Measurements from ENCODE around the gene TSHZ2.

TSHZ2 gene

DNA sequence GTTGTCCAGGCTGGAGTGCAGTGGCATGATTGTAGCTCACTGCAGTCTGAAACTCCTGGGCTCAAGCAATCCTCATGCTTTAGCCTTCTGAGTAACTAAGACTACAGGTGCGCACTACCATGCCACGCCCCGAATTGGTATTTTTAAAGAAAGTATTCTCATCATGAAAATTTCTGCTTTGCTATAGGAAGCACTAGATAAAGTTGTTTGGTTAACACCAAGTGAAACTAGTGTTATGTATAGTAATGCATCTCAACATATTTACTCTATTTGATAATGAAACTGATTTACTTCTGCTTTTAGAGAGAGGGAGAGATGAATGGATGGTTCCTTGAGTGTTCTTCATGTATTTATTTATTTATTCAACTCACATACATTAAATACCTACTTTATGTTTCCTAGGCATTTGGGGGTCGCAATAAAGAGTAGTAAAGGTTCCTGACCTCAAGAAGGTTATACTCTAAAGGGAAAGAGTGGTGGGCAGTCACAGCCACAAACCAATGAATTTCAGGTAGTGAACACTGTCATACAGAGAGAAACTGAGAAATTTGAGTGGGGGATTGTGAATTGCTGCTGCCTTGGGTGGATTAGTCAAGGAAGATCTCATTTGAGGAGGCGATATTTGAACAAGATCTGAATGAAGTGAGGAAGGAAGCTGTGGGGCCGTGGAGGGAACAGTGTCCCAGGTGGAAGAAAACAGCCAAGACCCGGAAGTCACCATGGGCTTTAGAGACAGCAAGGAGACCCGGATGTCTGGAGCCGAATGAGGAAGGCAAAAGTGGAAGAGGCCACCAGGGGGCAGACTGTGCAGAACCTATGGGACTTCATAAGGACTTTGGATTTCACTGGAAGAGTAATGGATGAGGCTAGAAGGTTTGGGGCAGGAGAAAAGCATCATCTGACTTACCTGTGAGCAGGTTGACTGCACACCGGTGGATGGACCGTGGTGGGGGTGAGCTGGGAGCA is 185.6 kb downstream of the TSHZ2 start:
- 84% methylated on average over 11 of the region's 11 CpGs for WGBS
- H3K9ac ChIP-seq (ENCODE audit: low read depth, low read length) = no peak overlapping the region
- H3K36me3 ChIP-seq (ENCODE audit: insufficient read depth, low read length) = no peaks in the 10 kb centered on the region
- H3K27ac ChIP-seq (ENCODE audit: low read depth, low read length) = no peak overlapping the region
- peaks cover 8% of the 10 kb centered on the region for H3K4me1 ChIP-seq (ENCODE audit: insufficient read depth, low read length)
- no peaks in the 10 kb centered on the region for H3K9me3 ChIP-seq (ENCODE audit: insufficient read depth, low read depth, low read length)
- no peaks in the 10 kb centered on the region for H3K27me3 ChIP-seq (ENCODE audit: insufficient read depth, low read length)
- no peak overlapping the region for H3K4me3 ChIP-seq (ENCODE audit: low read length)

DNA sequence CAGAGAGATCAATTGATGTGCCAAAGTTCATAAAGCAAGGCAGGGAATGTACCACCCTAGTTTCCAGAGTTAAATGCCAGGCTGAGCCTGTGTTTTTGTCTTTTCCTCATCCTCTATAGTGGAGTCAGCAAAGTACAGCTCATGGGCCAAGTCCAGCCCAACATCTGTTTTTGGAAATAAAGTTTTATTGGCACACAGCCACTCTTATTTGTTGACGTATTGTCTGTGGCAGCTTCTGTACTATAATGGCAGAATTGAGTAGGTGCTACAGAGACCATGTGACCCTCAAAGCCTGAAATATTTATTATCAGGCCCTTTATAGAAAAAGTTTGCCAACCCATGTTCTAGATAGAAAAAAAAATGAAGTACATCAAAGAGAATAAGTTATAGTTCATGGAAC is 187.0 kb downstream of the TSHZ2 start:
- Histone ChIP-seq H3K36me3 (ENCODE audit: insufficient read depth, low read length) (no peaks in the 10 kb centered on the region), H3K4me1 (ENCODE audit: insufficient read depth, low read length) (peaks cover 12% of the 10 kb centered on the region)
- WGBS = 100% methylated on average over 1 of the region's 1 CpG

DNA sequence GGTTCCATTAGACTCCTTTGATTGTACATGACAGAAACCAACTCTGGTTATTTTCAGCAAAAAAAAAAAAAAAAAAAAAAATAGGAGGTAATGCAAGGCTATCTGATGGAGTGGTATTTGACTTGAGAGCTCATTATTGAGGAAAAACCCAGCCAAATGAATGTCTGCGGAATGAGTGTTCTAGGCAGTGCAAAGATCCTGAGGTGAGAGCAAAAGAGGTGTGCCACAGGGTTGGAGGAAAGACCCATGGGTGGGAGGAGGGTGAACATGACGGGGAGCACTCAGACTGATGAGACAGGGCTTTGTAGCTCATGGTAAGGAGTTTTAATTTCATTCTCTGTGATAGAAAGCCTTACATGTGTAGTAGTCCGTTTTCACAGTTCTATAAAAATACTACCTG is 188.9 kb downstream of the TSHZ2 start:
- Histone ChIP-seq H3K4me1 (ENCODE audit: insufficient read depth, low read length) (peaks cover 12% of the 10 kb centered on the region), H3K27ac (ENCODE audit: low read depth, low read length) (no peak overlapping the region), H3K27me3 (ENCODE audit: insufficient read depth, low read length) (no peaks in the 10 kb centered on the region), H3K4me3 (ENCODE audit: low read length) (no peak overlapping the region), H3K9ac (ENCODE audit: low read depth, low read length) (no peak overlapping the region), H3K9me3 (ENCODE audit: insufficient read depth, low read depth, low read length) (no peaks in the 10 kb centered on the region), H3K36me3 (ENCODE audit: insufficient read depth, low read length) (no peaks in the 10 kb centered on the region)
- WGBS = 98% methylated on average over 3 of the region's 3 CpGs

More for the DNA sequence above, 187.0 kb downstream of the TSHZ2 start:
- H3K9ac ChIP-seq (ENCODE audit: low read depth, low read length) = no peak overlapping the region
- H3K4me3 ChIP-seq (ENCODE audit: low read length) = no peak overlapping the region
- H3K27ac ChIP-seq (ENCODE audit: low read depth, low read length) = no peak overlapping the region
- no peaks in the 10 kb centered on the region for H3K9me3 ChIP-seq (ENCODE audit: insufficient read depth, low read depth, low read length)
- no peaks in the 10 kb centered on the region for H3K27me3 ChIP-seq (ENCODE audit: insufficient read depth, low read length)

DNA sequence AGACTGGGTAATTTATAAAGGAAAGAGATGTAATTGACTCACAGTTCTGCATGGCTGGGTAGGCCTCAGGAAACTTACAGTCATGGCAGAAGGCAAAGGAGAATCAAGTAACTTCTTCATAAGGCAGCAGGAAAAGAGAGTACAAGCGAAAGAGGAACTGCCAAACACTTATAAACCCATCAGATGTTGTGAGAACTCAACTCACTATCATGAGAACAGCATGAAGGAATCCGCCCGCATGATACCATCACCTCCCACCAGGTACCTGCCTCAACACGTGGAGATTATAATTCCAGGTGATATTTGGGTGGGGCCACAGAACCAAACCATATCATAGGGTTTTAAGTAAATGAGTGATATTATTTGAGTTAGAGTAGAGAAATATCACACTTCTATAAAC is 189.3 kb downstream of the TSHZ2 start:
- H3K27ac ChIP-seq (ENCODE audit: low read depth, low read length) = no peak overlapping the region; the same call in 1 of the 2 replicates
- H3K9me3 ChIP-seq (ENCODE audit: insufficient read depth, low read depth, low read length) = no peaks in the 10 kb centered on the region
- no peak overlapping the region for H3K4me3 ChIP-seq (ENCODE audit: low read length)
- peaks cover 12% of the 10 kb centered on the region for H3K4me1 ChIP-seq (ENCODE audit: insufficient read depth, low read length)
- 97% methylated on average over 3 of the region's 4 CpGs for WGBS
- no peaks in the 10 kb centered on the region for H3K36me3 ChIP-seq (ENCODE audit: insufficient read depth, low read length)
- no peaks in the 10 kb centered on the region for H3K27me3 ChIP-seq (ENCODE audit: insufficient read depth, low read length)
- H3K9ac ChIP-seq (ENCODE audit: low read depth, low read length) = no peak overlapping the region

DNA sequence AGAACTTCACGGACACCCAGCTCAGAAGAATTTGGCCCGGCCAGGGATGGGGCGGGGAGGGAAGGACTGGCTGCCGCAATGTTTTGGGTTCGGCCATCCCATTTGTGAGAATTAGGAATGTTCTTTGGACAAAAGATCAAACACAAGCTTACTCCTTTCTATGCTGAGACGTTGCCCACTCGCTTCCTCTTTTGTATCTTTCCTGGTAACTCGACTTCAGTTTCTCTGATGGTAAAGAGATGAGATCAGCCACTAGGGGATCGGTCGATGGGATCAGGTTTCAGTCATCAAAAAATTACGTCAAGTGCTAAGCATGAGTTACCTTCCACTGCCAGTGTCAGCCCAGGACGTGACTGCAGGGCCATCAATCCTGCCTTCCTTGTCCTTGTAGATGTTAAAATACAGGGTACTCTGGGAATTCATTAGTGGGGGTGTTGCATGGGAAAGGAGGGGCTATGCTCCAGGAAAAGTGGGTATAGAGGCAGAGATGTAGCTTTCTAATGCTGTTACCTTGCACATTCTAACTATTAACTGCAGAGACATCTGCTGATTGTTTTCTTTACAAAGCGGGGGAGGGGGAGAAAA is 190.2 kb downstream of the TSHZ2 start:
- Histone ChIP-seq H3K4me3 (ENCODE audit: low read length) (0 out of 2 replicates have a peak overlapping the region, but pooled peaks have one; percentile 22), H3K27me3 (ENCODE audit: insufficient read depth, low read length) (no peaks in the 10 kb centered on the region), H3K9ac (ENCODE audit: low read depth, low read length) (no peak overlapping the region), H3K36me3 (ENCODE audit: insufficient read depth, low read length) (no peaks in the 10 kb centered on the region), H3K9me3 (ENCODE audit: insufficient read depth, low read depth, low read length) (no peaks in the 10 kb centered on the region), H3K27ac (ENCODE audit: low read depth, low read length) (peak overlapping the region; percentile 6; the same call in 1 of the 2 replicates), H3K4me1 (ENCODE audit: insufficient read depth, low read length) (peaks cover 12% of the 10 kb centered on the region)
- 29% methylated on average over 12 of the region's 13 CpGs for WGBS

DNA sequence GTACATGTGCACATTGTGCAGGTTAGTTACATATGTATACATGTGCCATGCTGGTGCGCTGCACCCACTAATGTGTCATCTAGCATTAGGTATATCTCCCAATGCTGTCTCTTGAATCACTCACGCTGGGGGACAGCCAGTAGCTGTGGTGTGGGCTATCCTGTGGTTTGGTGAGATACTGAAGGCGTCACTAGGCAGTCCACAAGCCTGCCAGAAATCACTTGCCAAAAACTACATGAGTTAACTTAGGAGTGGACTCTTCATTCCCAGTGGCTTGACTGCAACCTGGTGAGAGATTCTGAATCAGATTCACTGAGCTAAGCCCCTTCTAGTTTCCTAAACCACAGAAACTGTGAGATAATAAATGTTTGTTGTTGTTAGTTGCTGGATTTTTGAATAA is 191.3 kb downstream of the TSHZ2 start:
- Histone ChIP-seq H3K9me3 (ENCODE audit: insufficient read depth, low read depth, low read length) (no peaks in the 10 kb centered on the region), H3K9ac (ENCODE audit: low read depth, low read length) (no peak overlapping the region), H3K36me3 (ENCODE audit: insufficient read depth, low read length) (no peaks in the 10 kb centered on the region), H3K4me1 (ENCODE audit: insufficient read depth, low read length) (peaks cover 12% of the 10 kb centered on the region), H3K27ac (ENCODE audit: low read depth, low read length) (no peak overlapping the region), H3K4me3 (ENCODE audit: low read length) (no peak overlapping the region), H3K27me3 (ENCODE audit: insufficient read depth, low read length) (no peaks in the 10 kb centered on the region)
- 87% methylated on average over 2 of the region's 3 CpGs for WGBS

DNA sequence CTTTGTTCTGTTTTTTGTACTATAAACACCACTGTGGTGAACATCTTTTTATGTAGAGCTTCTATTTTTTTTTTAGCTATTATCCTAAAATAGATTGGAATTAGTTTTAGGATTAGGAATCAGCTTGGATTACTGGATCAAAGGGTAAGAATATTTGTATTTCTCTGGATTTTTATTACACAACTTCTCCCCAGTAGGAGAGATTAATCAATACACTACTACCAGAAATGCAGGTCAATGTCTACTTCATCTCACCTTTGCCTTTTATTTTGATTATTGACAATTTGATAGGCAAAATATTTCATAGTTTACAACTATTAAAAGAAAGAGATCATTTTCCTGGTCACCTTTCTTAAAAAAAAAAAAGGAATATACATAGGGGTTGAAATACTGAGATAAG is 191.9 kb downstream of the TSHZ2 start:
- H3K27me3 ChIP-seq (ENCODE audit: insufficient read depth, low read length) = no peaks in the 10 kb centered on the region
- H3K4me3 ChIP-seq (ENCODE audit: low read length) = no peak overlapping the region
- no peak overlapping the region for H3K27ac ChIP-seq (ENCODE audit: low read depth, low read length)
- H3K4me1 ChIP-seq (ENCODE audit: insufficient read depth, low read length) = peaks cover 12% of the 10 kb centered on the region
- H3K9me3 ChIP-seq (ENCODE audit: insufficient read depth, low read depth, low read length) = no peaks in the 10 kb centered on the region
- no peaks in the 10 kb centered on the region for H3K36me3 ChIP-seq (ENCODE audit: insufficient read depth, low read length)
- no peak overlapping the region for H3K9ac ChIP-seq (ENCODE audit: low read depth, low read length)

DNA sequence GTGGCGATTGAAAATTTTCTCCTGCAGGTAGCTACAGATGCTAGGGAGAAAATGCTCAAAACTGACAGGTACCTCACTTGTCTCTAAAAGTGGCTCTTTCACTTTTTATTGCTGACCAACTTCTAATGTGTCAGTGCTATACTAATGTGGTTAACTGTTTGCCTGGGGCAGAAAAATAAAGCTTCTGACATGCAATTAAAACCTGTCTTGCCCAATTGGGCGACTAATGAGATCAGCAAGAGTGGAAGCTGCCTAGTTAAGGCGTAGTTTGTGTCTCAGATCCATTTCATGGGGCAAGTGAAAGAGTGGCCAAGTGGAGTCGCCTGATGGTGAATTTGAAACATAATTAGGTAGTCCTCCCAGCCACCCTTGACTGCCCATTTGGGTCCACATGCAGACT is 193.3 kb downstream of the TSHZ2 start:
- peaks cover 12% of the 10 kb centered on the region for H3K4me1 ChIP-seq (ENCODE audit: insufficient read depth, low read length)
- H3K9me3 ChIP-seq (ENCODE audit: insufficient read depth, low read depth, low read length) = no peaks in the 10 kb centered on the region
- no peak overlapping the region for H3K27ac ChIP-seq (ENCODE audit: low read depth, low read length)
- no peak overlapping the region for H3K9ac ChIP-seq (ENCODE audit: low read depth, low read length)
- H3K36me3 ChIP-seq (ENCODE audit: insufficient read depth, low read length) = no peaks in the 10 kb centered on the region
- H3K4me3 ChIP-seq (ENCODE audit: low read length) = no peak overlapping the region
- WGBS = 95% methylated on average over 4 of the region's 4 CpGs
- H3K27me3 ChIP-seq (ENCODE audit: insufficient read depth, low read length) = no peaks in the 10 kb centered on the region

DNA sequence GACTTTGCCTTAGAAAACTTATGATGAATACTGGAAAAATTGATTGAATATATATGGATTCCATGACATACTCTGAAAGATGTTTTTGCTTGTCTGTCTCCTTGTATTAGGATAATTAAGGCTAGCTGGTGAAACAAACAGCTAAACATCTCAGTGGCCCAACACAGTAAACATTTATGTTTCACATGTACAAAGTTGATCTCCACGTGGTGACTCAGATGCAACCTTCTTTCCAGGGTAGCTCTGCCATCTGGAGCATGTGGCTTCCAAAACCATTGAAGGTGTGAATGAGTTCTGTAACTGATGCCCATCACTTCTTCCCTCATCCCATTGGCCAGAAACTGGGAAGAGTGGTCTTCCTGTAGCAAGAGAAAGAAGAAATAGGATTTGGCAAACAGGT is 196.3 kb downstream of the TSHZ2 start:
- no peak overlapping the region for H3K4me3 ChIP-seq (ENCODE audit: low read length)
- H3K27ac ChIP-seq (ENCODE audit: low read depth, low read length) = no peak overlapping the region
- H3K4me1 ChIP-seq (ENCODE audit: insufficient read depth, low read length) = no peaks in the 10 kb centered on the region
- WGBS = 58% methylated on average over 1 of the region's 1 CpG
- H3K27me3 ChIP-seq (ENCODE audit: insufficient read depth, low read length) = no peaks in the 10 kb centered on the region
- no peaks in the 10 kb centered on the region for H3K36me3 ChIP-seq (ENCODE audit: insufficient read depth, low read length)
- no peak overlapping the region for H3K9ac ChIP-seq (ENCODE audit: low read depth, low read length)
- H3K9me3 ChIP-seq (ENCODE audit: insufficient read depth, low read depth, low read length) = no peaks in the 10 kb centered on the region

DNA sequence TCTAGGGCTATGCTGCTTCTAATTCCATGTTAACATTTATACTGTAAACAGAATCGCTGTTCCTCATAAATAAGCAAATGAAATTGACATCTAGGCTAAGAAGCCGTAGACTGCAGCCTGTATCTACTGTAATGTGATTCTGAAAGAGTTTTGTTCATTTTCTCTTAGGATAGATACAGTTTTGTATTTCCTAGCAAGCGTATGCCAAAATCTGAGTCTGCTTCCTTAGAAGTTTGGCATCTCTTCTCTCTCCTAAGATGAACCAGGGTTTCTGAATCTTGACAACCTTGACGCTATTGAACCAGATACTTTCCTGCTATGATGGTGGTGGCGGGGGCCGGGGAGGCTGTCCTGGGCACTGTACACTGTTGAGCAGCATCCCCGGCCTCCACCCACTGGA is 198.0 kb downstream of the TSHZ2 start:
- Histone ChIP-seq H3K9ac (ENCODE audit: low read depth, low read length) (no peak overlapping the region), H3K27me3 (ENCODE audit: insufficient read depth, low read length) (no peaks in the 10 kb centered on the region), H3K9me3 (ENCODE audit: insufficient read depth, low read depth, low read length) (no peaks in the 10 kb centered on the region), H3K4me3 (ENCODE audit: low read length) (no peak overlapping the region), H3K36me3 (ENCODE audit: insufficient read depth, low read length) (no peaks in the 10 kb centered on the region), H3K4me1 (ENCODE audit: insufficient read depth, low read length) (no peaks in the 10 kb centered on the region), H3K27ac (ENCODE audit: low read depth, low read length) (no peak overlapping the region)
- 94% methylated on average over 6 of the region's 7 CpGs for WGBS

DNA sequence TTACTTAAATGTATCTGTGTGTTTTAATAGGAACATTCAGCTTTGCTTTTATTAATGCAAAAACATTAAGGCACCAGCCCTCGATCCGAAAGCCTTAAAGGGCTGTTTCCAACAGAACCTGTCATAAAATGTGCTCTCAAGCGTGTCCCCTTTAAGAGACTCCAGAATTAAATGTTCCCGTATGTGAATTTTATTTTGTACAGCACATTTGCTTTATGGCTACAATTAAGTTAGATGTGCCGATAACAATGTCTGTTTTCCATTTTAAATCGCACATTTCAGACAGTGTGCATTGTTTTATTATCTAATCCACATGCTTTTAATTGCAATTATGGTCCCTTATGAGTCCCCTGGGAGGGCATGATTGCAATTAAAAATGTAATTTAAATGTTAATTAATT is 198.9 kb downstream of the TSHZ2 start:
- no peaks in the 10 kb centered on the region for H3K27me3 ChIP-seq (ENCODE audit: insufficient read depth, low read length)
- H3K9me3 ChIP-seq (ENCODE audit: insufficient read depth, low read depth, low read length) = no peaks in the 10 kb centered on the region
- H3K36me3 ChIP-seq (ENCODE audit: insufficient read depth, low read length) = no peaks in the 10 kb centered on the region
- no peak overlapping the region for H3K9ac ChIP-seq (ENCODE audit: low read depth, low read length)
- peaks cover 4% of the 10 kb centered on the region; the same call in 1 of the 2 replicates for H3K4me1 ChIP-seq (ENCODE audit: insufficient read depth, low read length)
- WGBS = 92% methylated on average over 6 of the region's 6 CpGs
- no peak overlapping the region for H3K4me3 ChIP-seq (ENCODE audit: low read length)
- no peak overlapping the region for H3K27ac ChIP-seq (ENCODE audit: low read depth, low read length)
